HCEC 1CT (cell line): ENCODE measurements around the gene PPL.
"Not testable (repeated sequence)": the region's sequence is repeated elsewhere in the genome, so short reads cannot be mapped to it uniquely, and the experiment has no call there.

ENCODE experiments used
- DNase-seq: peaks from one replicate; pipeline ENCODE4 v3.0.0-alpha.2; 2017

The PPL gene

DNA sequence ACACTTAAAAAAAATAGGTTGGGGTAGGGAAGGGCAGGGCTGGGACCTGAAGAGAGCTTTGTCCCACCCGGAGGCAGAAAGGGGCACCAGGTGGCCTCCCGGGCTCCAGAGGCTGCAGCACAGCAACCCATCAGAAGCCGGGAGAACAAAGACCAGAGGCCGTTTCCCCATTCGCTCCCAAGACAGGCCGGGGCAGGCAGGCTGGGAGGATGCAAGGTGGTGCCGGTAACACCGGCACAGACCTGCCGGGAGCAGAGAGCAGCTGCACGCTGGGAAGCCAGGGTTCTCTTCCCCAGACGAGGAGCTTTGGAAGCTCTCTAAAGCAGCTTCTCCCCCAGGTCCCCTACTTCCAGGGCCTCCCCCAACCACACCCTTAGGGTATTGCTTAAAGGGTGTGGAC lies 5.6 kb downstream of the PPL start:
- no peak for DNase-seq

DNA sequence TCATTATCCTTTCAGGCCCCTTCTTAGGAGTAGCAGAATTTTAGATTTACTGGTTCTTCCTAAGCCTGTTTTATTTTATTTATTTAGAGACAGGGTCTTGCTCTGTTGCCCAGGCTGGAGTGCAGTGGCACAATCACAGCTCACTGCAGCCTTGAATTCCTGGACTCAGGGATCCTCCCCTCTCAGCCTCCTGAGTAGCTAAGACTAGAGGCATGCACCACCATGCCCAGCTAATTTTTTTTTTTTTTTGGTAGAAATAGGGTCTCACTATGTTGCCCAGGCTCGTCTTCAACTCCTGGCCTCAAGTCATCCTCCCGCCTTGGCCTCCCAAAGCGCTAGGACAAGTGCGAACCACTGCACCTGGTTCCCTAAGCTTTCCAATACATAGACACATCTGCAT lies 7.3 kb downstream of the PPL start:
- DNase-seq = not testable (repeated sequence)

DNA sequence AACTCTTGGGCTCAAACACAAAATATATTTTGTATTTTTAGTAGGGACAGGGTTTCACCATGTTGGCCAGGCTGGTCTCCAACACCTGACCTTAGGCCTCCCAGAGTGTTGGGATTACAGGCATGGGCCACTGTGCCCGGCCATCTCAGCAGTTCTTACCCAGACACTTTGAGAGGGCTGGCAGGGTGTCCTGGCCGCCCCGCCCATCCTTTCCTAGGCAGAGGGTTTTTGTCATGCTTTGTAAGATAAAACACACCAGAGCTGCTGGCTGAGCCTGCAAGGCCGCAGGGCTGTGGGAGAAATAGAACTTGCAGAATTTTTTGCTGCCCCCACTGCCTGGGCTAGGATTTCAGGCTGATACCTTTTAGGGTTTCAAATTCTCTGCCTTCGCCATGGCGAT lies 8.7 kb downstream of the PPL start:
- no peak for DNase-seq

DNA sequence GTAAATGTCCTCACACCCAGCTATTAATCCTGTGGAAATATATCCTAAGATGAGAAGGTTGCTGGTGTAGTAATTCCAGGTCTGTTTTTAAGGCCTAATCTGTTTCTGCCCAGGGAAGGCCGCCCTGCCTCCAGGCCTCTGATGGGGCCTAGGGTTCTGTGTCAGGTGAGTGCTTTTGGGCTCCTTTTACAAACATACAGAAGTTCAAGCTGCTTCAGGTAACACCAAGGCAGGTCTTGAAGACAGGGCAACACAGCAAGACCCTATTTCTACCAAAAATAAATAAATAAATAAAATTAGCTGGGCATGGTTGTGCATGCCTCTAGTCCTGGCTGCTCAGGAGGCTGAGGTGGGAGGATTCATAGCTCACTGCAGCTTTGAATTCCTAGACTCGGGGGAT lies 9.3 kb downstream of the PPL start:
- no peak for DNase-seq

DNA sequence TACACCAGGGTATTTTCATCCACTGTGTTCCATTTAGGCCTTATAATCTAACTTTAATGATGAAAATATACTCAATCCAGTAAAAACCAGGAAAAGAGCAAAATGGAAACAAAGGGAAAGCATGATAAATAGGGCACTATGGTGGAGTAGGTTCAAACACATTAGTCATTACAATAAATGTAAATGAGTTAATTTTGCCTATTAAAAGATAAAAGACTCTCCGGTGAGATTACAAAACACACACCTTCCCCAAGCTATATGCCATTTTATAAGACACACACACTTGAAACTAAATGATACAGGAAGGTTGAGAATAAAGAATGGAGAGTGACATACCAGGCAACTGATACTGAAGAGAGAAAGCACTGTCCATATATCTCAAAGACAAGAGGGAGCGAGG lies 10.0 kb downstream of the PPL start:
- no peak for DNase-seq

DNA sequence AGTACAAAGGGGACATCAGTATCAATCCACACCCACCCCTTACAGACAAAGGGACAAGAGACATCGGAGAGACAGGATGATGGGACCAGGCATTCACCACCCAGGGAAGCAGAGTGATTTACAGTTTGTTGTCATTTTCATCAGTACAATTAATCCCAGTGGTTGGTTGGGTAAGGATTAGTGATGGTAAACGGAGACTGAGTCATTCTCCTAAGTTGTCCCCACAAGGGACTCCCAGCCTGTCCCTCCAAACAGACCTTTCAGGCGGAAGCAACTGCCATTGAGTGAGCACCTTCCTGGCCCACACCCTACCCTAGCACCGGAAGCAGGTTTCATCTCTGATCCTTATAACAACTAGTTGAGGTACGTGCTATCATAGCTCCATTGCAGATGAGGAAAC lies 11.2 kb downstream of the PPL start:
- no peak for DNase-seq

DNA sequence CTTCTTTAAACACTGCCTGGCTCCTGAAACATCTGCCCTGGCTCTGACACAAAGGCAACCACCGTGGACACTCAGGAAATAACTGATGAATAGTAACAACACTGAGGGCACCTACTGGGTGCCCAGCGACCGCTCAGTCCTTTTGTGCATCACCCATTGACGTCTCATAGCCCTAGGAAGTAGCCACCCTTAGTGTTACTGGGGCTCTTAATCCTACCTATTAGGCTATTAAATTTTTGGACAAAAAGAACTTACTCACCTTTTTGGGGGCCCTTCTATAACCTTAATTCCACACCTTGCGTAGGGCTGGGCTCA lies 11.7 kb downstream of the PPL start:
- DNase-seq = no peak

DNA sequence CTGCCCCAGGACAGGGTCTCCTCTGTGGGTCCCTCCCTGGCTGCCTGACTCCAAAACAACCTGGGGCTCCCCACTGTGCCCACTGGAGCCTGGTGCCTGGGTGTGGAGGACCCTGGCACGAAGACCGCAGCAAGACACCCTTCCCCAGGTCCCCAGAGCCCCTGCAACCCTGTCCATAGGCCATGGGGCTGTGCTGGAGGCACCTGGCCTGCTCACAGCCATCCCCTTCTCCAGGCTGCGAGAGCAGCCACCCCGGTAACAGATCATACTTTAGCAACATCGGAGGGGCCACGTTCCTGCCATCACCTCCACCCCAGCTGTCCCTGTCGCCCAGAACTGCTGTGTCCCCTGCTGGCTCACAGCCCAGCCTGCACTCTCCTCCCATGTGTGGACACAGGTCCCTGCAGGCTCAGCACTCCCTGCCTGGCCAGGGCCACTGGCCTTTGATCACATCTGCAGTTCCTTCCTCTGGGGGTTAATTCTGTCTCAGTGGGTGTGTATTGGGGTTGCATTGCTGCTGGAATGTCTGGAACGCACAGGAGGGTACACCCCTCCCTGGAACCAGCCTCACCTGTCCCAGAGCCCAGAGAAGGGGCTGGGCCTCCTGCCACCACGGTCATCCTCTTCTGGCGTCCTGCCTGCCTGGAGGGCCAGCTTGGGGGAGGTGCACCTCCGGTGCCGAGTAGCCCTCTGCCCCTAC lies 12.2 kb downstream of the PPL start:
- DNase-seq = no peak

DNA sequence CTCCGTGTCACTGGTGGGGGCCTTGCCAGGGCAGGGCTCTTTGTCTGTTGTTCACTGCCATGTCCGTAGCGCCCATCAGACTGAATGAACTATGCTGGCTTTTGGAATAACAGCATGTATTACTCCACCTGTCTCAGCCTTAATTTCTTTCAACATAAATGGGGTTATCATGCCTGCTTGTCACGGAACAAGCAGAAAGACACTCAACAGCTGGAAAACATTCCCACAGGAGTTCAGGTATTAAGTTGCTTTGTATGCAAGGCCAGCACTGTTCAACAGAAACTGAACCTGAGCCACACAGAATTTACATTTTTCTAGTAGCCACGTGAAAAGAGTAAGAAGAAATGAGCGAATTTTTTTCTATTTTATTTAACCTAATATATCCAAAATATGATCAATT lies 13.1 kb downstream of the PPL start:
- no peak for DNase-seq

DNA sequence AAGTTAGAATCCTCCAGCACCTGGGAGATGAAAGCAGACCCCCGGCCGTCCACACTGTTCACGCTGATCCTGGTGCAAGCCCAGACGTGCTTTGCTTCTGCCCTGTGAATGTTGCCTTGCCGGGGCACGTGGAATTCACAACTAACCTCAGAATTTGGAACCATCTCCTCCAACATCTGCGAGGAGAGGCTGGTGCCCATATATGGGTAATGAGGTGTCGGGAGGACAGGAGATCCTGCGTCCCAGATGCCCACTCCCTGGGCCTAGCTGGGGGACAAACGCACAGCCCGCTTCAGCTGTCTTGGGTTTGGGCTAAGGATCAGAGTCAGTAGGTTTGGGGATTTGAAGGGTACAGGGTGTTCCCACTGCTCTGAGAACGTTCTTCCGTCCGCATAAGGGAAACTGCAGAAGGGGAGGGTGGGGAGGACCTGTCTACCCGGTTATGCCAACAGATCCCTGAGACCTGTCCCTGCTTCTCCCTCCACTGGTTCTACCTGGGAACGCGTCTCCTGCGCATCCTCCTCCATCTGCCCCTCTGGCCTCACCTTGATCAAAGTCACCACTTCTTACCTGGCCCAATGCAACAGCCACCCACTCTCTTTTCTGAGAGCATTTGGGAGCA lies 14.1 kb downstream of the PPL start:
- no peak for DNase-seq

DNA sequence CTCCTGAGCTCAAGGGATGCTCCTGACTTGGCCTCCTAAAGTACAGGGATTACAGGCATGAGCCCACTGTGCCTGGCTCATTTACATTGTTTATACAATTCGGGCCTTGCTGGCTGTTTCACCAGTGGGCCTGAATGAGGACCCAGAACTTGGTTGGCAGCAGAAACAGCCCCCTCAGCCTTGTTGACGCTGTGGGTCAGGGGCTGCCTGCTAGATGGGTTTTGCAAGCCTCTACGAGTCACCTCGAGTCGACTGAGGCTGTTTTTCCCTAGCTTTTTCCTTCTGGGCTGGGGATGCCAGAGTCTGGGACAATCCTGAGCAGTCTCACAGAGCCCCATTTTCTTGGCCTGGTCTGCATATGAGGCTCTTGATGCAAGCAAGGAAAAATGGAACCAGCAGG lies 16.1 kb downstream of the PPL start:
- no peak for DNase-seq

DNA sequence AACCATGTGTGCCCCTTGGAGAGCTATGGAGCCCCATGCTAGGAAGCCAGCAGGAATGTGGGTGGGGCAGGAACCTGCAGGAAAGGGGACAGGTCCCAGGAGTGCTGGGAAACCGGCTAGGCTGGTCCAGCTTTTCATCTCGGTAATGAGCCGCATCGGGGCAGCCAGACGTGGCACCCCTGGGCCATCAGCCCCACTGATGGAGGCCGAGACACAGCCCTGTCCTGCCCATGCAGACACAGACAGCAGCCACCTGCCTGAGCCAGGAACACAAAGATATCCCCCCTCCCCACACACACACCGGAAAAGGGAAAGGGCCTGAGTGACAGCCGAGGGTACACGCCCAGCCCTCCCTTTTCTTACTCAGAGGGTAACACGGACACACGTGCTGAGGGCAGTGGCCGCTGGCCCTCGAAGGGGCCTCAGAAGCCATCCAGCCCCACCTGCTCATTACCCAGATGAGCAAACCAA lies 18.1 kb downstream of the PPL start:
- DNase-seq = no peak

DNA sequence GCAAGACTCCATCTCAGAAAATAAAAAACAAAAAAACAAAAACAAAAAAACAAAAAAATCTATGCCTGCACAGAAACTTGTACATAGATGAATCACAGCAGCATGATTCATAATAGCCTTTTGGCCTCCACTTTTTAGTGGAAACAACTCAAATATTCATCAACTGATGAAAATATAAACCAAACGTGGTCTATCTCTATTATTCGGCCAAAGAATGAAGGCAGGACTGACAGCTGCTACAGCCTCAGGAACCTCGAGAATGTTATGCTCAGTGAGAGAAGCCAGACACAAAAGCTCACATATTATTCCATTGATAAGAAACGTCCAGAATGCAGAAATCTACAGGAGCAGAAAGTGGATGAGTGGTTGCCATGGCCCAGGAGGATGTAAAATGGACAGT lies 19.8 kb downstream of the PPL start:
- peak; percentile 68 for DNase-seq

DNA sequence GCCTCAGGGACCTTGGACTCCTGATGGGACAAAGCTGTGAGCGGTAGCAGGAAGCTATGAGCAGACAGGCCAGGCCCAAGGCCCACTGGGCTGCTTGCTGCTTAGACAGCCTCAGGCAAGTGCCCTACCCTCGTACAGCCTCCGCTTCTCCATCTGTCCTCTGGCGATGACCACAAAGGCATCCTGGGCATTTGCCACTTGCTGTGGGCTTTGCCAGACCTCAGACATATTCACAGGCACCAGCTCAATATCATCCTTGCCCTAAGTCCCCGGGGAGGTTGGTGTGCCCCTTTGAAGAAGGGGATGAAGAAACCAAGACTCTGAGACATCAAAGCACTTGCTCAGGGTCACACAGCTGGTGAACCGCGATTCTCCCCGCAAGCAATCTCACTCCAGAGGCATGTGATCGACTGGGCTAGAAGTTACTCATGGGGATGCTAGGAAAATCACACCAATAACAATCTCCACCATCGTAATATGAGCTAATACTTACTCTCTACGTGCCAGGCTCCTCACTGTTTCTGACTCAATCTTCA lies 21.7 kb downstream of the PPL start:
- DNase-seq = peak; percentile 97

DNA sequence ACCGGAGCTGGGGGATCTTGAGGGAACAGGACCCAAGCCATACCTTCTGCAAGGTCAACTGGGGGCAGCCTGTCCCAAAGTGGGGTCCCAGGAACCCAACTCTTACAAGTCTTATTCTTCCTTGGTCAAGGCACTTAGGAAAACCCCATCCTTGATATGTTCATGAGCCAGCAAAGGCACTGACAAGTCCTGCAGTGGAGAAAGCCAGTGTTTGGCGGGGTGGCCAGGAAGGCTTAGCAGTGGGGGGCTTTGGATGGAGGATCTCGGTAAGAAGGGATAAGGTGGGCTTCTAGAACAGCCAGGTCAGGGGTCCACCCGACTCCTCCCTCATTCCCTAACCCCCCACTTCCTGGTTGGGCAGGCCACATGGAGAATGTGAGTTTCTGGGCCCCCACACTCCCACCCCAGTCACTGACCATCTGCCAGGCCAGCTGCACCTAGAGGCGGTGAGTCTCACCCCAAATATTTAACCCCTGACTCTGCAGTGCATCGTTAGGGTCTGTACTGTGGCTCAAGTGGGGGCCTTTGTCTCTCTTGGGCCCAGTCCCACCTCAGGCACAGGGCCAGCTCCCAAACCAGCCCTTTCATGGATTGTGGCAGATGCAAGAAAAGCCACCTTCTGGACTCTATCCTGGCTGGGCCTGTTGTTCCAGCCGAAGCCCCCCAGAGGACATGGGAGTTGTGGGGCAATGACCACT lies 22.3 kb downstream of the PPL start:
- DNase-seq = no peak

DNA sequence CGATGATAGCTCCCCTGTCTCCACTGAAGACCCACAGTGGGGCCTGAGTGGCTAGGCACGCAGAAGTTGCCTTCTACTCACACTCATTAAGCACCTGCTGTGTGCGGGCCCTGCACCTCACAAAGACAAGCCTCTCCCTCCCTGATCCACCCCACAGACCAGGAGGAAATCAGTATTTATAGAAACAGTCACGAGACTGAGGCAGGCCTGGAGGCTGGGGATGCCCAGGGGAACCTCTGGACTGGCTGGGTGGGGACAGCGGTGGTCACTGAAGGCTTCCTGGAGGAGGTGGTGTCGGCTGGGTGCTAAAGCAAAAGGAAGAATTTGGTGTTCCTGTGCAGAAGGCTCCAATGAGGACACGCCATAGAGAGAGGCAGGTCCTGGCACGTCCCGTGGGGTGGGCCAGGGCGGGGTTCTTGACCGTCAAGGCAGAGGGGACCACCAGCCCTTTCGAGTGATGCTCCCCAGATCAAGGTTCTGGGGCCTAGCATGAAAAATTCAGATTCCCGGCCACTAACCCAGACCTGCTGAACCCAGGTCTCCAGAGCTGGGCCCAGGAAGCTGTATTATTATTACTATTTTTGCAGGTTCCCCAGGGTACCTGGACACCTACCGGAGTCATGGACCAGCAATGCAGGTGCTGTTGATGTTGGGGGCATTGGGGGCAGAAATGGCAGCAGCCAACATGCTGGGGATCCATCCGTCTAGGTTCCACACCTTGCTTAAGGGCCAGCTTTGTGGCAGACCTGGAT lies 23.0 kb downstream of the PPL start:
- no peak for DNase-seq

DNA sequence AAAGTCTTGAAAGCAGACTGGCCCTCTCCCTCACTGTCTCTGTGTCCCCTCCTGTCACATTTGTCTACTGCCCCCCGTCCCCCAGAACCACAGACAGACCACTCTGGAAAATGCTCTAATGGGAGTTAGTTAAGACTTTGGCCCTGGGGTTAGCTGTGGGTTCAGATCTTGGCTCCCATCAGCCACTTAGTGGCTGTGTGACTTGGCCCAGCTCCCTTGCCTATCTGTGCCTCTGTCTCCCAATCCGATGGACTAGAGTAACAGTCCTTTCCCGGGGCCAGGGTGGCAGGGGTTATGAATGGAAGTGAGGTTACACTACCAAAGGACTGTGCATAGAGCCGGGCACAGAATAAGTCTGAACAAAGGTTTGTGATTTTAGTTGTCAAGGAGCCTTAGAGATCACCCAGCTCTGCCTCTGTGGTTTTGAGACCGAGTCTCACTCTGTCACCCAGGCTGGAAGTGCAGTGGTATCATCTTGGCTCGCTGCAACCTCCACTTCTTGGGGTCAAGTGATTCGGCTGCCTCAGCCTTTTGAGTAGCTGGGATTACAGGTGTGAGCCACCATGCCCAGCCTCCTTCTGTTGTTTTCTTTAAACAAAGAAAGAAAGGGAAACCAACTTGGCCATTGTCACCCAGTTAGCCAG lies 23.7 kb downstream of the PPL start:
- DNase-seq = no peak

DNA sequence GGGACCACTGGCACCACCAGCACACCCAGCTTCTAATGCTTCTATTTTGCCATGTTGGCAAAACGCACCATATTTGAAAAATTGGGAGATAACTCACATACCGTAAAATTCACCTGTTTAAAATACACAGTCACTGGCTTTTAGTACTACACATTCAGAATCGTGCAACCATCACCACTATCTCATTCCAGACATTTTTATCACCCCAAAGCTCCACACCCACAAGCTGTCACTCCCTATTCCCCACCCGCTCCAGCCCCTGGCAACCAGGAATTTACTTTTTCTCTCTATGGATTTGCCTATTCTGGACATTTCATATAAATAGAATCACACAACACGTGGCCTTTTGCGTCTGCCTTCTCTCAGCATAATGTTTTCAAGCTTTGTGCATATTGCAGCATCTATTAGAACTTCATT lies 25.0 kb downstream of the PPL start:
- peak; percentile 42 for DNase-seq

DNA sequence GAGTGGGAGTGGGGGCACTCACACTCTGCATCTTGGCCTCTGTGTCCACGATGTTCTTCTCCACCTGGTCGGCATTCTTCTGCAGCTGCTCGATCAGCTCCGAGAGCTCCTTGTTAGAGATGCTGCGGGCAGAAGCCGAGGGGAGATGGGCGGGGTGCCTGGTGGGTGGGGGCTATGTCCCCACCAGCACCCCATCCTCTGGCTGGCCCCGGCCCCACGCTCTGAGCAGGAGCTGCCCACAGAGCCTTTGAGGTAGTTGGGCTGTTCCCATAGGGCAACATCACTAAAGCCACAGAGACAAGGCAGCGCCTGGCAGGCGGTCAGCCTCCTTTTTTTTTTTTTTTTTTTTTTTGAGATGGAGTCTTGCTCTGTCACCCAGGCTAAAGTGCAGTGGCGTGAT lies 26.1 kb downstream of the PPL start:
- no peak for DNase-seq

DNA sequence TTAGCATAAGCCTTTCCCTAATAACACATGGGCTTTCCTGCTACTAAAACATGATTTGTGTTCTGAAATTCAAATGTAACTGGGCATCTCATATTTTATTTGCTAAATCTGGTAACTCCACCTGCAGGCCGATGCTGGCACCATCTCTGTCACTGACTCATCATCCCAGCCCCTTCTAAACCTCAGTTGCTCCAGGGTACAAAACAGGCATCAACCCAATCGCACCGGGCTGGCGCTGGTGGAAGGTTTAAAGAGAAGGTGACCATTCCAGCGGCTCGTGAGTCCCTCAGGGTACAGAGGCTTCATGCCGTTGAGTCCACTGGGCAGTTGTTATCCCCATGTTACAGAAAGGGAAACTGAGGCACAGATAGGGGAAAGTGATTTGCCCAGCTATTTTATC lies 27.1 kb downstream of the PPL start:
- no peak for DNase-seq

DNA sequence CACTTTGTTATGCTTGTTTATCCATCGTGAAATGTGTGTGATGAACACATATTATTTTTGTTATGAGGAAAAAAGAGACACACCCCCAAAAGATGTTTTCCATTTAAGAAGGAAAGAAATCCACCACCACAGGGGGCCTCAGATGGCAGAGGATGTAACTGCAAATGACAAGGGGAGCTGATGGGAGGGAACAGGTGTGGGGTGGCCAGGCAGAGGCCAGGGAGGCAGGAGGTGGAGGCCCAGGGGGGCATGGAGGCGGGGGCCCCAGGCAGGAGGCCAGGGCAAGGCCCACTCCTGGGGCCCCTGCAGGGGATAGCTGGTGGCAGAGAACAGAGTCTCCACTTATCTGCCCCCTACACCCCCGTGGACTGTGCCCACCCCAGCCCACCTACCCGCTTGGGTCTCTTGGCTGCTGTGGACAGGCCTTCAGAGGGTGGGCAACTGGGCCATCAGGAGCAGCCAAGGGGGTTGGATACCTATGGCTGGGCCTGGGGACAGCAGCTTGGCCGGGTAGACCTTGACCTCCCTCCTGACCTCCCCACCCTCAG lies 28.0 kb downstream of the PPL start:
- no peak for DNase-seq

DNA sequence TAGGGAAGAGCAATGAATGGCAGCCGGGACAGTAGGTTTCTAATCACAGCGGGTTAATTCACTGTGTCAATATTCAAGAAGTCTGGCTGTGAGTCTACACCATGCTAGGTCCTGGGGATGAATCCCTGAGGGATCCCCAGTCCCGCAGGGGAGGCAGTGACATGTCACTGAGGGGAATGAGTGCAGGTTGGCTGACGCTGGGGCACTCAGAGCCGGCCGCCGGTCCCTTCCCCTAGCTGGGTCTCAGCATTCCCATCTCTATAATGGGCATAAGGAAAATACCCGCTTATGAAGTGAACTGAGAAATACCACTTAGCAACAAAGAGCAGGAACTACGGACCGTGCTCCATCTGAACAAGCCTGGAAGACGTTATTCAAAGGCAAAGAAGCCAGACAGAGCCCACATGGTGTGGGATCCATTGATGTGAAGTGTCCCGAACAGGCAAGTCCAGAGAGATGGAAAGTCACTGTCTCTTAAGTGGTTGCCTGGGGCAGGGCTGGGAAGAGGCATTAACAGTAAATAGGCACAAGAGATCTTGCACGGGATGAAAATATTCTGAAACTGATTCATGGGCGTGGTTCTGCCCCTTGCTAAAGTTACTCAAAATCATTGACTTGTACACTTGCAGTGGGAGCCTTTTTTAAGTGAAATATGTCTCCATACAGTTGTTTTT lies 31.9 kb downstream of the PPL start:
- no peak for DNase-seq
